Stimulated activated CD4-positive, alpha-beta T cell treated with anti-CD3 and anti-CD28 coated beads, Interleukin-1b, Interleukin-23, amount 100 ng/mL, for 48 hours (primary cell): ENCODE measurements around the gene KRT23.

Source experiments
- DNase-seq: peaks from one replicate; pipeline ENCODE4 v3.0.0-alpha.2; 2020

KRT23 gene

GRCh38 chr17:40937384-40937819 lies at the start of gene KRT23:
Gene KRT23, minus strand, starts transcription at chr17:40937646. Its CDS starts 1,043 bp downstream, at chr17:40936603.
- no peak for DNase-seq

- DNase-seq = no peak
These were observed 49.5 kb upstream of the KRT23 start for GRCh38 chr17:40986920-40987319.

GRCh38 chr17:40984226-40984625 lies 46.8 kb upstream of the KRT23 start, which contains the start of gene KRT40:
Gene KRT40, minus strand, starts transcription at chr17:40984326. Its CDS starts 53 bp downstream, at chr17:40984273.
- no peak for DNase-seq

- no peak for DNase-seq
These were observed 43.7 kb upstream of the KRT23 start for GRCh38 chr17:40981115-40981514.

- no peak for DNase-seq
These were observed 43.1 kb upstream of the KRT23 start for GRCh38 chr17:40980596-40980995.

GRCh38 chr17:40980117-40980516 lies 42.7 kb upstream of the KRT23 start:
- no peak for DNase-seq

- no peak for DNase-seq
These were observed 41.2 kb upstream of the KRT23 start for GRCh38 chr17:40978575-40979151.

- DNase-seq = no peak
These were observed 38.1 kb upstream of the KRT23 start for GRCh38 chr17:40975516-40975915.

- no peak for DNase-seq
These were observed 36.9 kb upstream of the KRT23 start for GRCh38 chr17:40974366-40974765.

- no peak for DNase-seq
These were observed 30.1 kb upstream of the KRT23 start for GRCh38 chr17:40967582-40967981.

GRCh38 chr17:40966848-40967247 lies 29.4 kb upstream of the KRT23 start, which contains the start of gene KRT39:
Gene KRT39, minus strand, starts transcription at chr17:40966948. Its CDS starts 92 bp downstream, at chr17:40966856.
- DNase-seq = no peak

- no peak for DNase-seq
These were observed 26.4 kb upstream of the KRT23 start for GRCh38 chr17:40963838-40964237.

- DNase-seq = no peak
These were observed 24.7 kb upstream of the KRT23 start for GRCh38 chr17:40962059-40962561.

GRCh38 chr17:40961591-40961990 lies 24.1 kb upstream of the KRT23 start:
- DNase-seq = no peak

GRCh38 chr17:40960144-40960543 lies 22.7 kb upstream of the KRT23 start:
- no peak for DNase-seq

- DNase-seq = no peak
These were observed 20.9 kb upstream of the KRT23 start for GRCh38 chr17:40958086-40958953.

- no peak for DNase-seq
These were observed 19.2 kb upstream of the KRT23 start for GRCh38 chr17:40956401-40957254.

- DNase-seq = peak; percentile 21
These were observed 16.4 kb upstream of the KRT23 start for GRCh38 chr17:40953881-40954280.

- no peak for DNase-seq
These were observed 15.2 kb upstream of the KRT23 start for GRCh38 chr17:40952661-40953060.

GRCh38 chr17:40952154-40952553 lies 14.7 kb upstream of the KRT23 start:
- no peak for DNase-seq

GRCh38 chr17:40951011-40951622 lies 13.7 kb upstream of the KRT23 start:
- no peak for DNase-seq

GRCh38 chr17:40950176-40950575 lies 12.7 kb upstream of the KRT23 start:
- DNase-seq = no peak

GRCh38 chr17:40949418-40949817 lies 12.0 kb upstream of the KRT23 start:
- no peak for DNase-seq
